ENCODE data around the gene XRCC5.

Gene XRCC5

DNA sequence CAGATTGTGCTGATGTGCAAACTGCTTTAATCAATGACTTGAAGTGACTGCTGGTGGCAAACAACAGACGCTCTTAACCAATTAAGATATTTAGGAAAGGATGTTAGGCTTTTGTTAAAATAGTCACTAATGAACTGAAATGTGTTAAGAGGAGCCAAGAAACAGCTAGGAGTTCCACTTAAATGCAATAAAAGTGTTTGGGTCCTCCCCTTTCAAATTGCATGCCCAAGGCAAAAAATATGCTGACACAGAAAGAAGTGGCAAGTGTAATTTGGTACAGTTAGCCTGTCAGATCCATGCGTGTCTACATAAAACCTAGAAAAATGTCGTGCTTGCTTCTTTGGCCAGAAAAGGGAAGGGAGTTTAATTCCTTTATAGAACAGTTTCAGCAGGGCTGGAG lies 61.9 kb downstream of the XRCC5 start:
- peak; percentile 79 for DNase-seq (ENCODE audit: low read depth, low spot score)
- no peaks in the 10 kb centered on the region for H3K9me3 ChIP-seq (ENCODE audit: low read depth, low read length)
- peak overlapping the region; percentile 86 for H3K27ac ChIP-seq
- H3K4me3 ChIP-seq, result peak overlapping the region; percentile 62
- TF ChIP-seq EZH2 (IDR thresholded peaks at IDR 0.05) (no peak), POLR2AphosphoS5 (IDR thresholded peaks at IDR 0.05; ENCODE audit: borderline replicate concordance, low read depth, low read length) (peak; percentile 70; the same call in 1 of the 2 replicates), FOXP2 (optimal IDR thresholded peaks at IDR 0.05; ENCODE audit: control extremely low read depth, extremely low read length, insufficient read depth) (no peak)
- H3K36me3 ChIP-seq (ENCODE audit: insufficient read depth, low read length), result peaks cover 78% of the 10 kb centered on the region
- H3K9ac ChIP-seq (ENCODE audit: insufficient read length), result no peak overlapping the region

- Histone ChIP-seq H3K4me3 (no peak overlapping the region), H3K36me3 (ENCODE audit: insufficient read depth, low read length) (peaks cover 76% of the 10 kb centered on the region), H3K9ac (ENCODE audit: insufficient read length) (no peak overlapping the region), H3K27ac (no peak overlapping the region), H3K9me3 (ENCODE audit: low read depth, low read length) (no peaks in the 10 kb centered on the region)
- TF ChIP-seq EZH2 (IDR thresholded peaks at IDR 0.05) (no peak), POLR2AphosphoS5 (IDR thresholded peaks at IDR 0.05; ENCODE audit: borderline replicate concordance, low read depth, low read length) (no peak), FOXP2 (optimal IDR thresholded peaks at IDR 0.05; ENCODE audit: control extremely low read depth, extremely low read length, insufficient read depth) (no peak)
- no peak for DNase-seq (ENCODE audit: low read depth, low spot score)
These were observed 63.3 kb downstream of the XRCC5 start for GRCh38 chr2:216172493-216172892.

DNA sequence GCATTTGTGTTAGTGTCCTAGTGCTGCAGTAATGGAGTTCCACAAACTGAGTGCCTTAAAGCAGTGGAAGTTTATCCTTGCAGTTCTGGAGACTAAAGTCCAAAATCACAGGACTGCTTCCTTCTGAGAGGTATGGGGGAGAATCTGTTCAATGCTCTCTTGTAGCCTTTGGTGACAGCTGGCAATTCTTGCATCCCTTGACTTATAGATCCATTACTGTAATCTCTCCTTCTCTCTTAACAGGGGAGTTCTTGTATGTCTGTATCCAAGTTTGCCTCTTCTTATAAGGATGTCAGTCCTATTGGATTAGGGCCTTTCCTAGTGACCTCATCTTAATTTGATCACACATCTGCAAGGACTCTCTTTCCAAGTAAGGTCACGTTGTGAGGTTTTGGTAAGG lies 69.9 kb downstream of the XRCC5 start:
- peaks cover 94% of the 10 kb centered on the region for H3K36me3 ChIP-seq (ENCODE audit: insufficient read depth, low read length)
- H3K9ac ChIP-seq (ENCODE audit: insufficient read length), result no peak overlapping the region
- no peaks in the 10 kb centered on the region for H3K9me3 ChIP-seq (ENCODE audit: low read depth, low read length)
- no peak overlapping the region for H3K27ac ChIP-seq
- no peak for DNase-seq (ENCODE audit: low read depth, low spot score)
- no peak overlapping the region for H3K4me3 ChIP-seq
- no peak for TF ChIP-seq FOXP2 (optimal IDR thresholded peaks at IDR 0.05; ENCODE audit: control extremely low read depth, extremely low read length, insufficient read depth)
- TF ChIP-seq POLR2AphosphoS5 (IDR thresholded peaks at IDR 0.05; ENCODE audit: borderline replicate concordance, low read depth, low read length), result no peak
- no peak for TF ChIP-seq EZH2 (IDR thresholded peaks at IDR 0.05)

DNA sequence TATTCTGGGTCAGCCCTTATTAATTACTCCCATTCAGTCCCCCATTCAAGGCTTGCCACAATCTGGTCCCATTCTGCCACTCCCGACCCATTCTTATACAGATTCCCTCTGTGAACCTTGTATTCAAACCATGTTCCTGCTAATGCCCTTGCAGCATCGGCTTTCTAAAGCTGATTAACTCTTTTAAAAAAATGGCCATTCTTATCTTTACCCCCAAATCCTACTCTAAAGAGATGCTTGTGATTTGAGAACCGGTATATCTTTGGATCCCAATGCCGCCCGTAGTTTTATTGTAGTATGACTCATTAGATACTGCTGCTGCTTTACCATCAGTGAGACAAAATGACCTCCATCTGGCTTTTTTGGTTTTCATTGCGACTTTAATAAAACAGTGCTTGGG lies 72.2 kb downstream of the XRCC5 start:
- TF ChIP-seq POLR2AphosphoS5 (IDR thresholded peaks at IDR 0.05; ENCODE audit: borderline replicate concordance, low read depth, low read length) (no peak), EZH2 (IDR thresholded peaks at IDR 0.05) (no peak), FOXP2 (optimal IDR thresholded peaks at IDR 0.05; ENCODE audit: control extremely low read depth, extremely low read length, insufficient read depth) (no peak)
- Histone ChIP-seq H3K9me3 (ENCODE audit: low read depth, low read length) (no peaks in the 10 kb centered on the region), H3K4me3 (no peak overlapping the region), H3K9ac (ENCODE audit: insufficient read length) (no peak overlapping the region), H3K27ac (no peak overlapping the region; the same call in 1 of the 2 replicates), H3K36me3 (ENCODE audit: insufficient read depth, low read length) (peaks cover 91% of the 10 kb centered on the region)
- DNase-seq (ENCODE audit: low read depth, low spot score), result no peak

DNA sequence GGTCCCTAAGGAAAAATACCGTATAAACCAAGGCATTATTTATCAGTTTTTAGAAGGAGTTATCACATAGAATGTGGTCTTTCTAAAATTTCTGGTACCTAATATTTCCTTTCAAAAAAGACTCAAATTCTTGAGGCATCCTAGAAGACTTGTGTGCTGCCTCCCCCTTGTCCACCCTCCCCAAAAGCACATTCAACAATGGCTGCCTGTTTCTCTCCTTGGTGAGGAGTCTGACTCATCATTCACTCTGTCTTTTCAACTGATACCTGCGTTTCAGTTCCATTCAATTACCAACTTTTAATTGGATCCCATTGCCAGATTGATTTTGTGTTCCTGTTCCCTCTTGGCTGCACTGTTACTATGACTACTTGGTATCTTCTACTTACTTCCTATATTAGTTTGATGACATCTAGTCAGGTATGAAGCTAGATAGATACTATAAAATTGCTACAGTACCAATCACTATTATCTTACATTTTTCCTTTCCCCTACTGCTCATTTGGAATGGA lies 72.9 kb downstream of the XRCC5 start:
- H3K4me3 ChIP-seq, result no peak overlapping the region
- H3K36me3 ChIP-seq (ENCODE audit: insufficient read depth, low read length), result peaks cover 92% of the 10 kb centered on the region
- no peaks in the 10 kb centered on the region for H3K9me3 ChIP-seq (ENCODE audit: low read depth, low read length)
- TF ChIP-seq EZH2 (IDR thresholded peaks at IDR 0.05) (no peak), FOXP2 (optimal IDR thresholded peaks at IDR 0.05; ENCODE audit: control extremely low read depth, extremely low read length, insufficient read depth) (no peak), POLR2AphosphoS5 (IDR thresholded peaks at IDR 0.05; ENCODE audit: borderline replicate concordance, low read depth, low read length) (no peak)
- DNase-seq (ENCODE audit: low read depth, low spot score), result no peak
- H3K27ac ChIP-seq, result peak overlapping the region; percentile 62; the same call in 1 of the 2 replicates
- no peak overlapping the region for H3K9ac ChIP-seq (ENCODE audit: insufficient read length)

DNA sequence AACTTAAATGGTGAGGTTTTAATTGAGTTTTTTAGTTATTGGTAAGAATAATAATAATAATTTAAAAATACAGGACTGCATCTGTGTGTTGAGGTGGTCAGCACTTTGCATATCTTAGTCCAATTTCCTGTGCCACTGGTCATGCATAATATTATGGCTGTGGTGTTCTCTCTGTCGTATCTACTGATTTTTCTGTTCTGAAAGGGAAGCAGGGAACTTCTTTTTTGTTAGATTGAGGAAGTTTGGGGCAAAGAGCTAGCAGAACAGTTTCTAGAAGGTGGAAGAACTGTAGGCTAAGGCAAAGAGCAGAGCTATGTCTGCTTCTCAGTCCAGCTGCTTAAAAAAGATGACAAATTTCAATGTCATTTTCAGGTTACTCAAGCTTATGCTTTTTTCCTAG lies 74.3 kb downstream of the XRCC5 start:
- TF ChIP-seq FOXP2 (optimal IDR thresholded peaks at IDR 0.05; ENCODE audit: control extremely low read depth, extremely low read length, insufficient read depth) (no peak), POLR2AphosphoS5 (IDR thresholded peaks at IDR 0.05; ENCODE audit: borderline replicate concordance, low read depth, low read length) (no peak), EZH2 (IDR thresholded peaks at IDR 0.05) (no peak)
- peaks cover 81% of the 10 kb centered on the region for H3K36me3 ChIP-seq (ENCODE audit: insufficient read depth, low read length)
- H3K27ac ChIP-seq, result peak overlapping the region; percentile 62; the same call in 1 of the 2 replicates
- no peak for DNase-seq (ENCODE audit: low read depth, low spot score)
- H3K9me3 ChIP-seq (ENCODE audit: low read depth, low read length), result no peaks in the 10 kb centered on the region
- no peak overlapping the region for H3K4me3 ChIP-seq
- no peak overlapping the region for H3K9ac ChIP-seq (ENCODE audit: insufficient read length)

DNA sequence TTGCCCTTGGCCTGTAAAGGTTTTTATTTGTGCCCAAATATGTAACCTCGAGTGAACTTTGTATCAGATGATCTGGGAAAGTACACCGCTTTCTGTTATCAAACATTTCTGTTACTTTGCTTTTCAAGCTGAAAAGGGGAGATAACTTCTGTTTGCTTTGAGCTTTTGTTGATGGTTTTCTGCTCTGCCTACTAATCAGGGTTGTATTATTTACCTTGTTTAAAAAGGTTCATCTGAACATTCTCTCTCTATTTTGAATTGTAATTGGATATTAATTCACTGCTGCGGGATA lies 79.4 kb downstream of the XRCC5 start:
- H3K4me3 ChIP-seq, result peak overlapping the region; percentile 23; the same call in 1 of the 2 replicates
- DNase-seq (ENCODE audit: low read depth, low spot score), result no peak
- TF ChIP-seq POLR2AphosphoS5 (IDR thresholded peaks at IDR 0.05; ENCODE audit: borderline replicate concordance, low read depth, low read length) (no peak), EZH2 (IDR thresholded peaks at IDR 0.05) (no peak), FOXP2 (optimal IDR thresholded peaks at IDR 0.05; ENCODE audit: control extremely low read depth, extremely low read length, insufficient read depth) (no peak)
- H3K36me3 ChIP-seq (ENCODE audit: insufficient read depth, low read length), result peaks cover 81% of the 10 kb centered on the region
- H3K27ac ChIP-seq, result peak overlapping the region; percentile 84
- no peaks in the 10 kb centered on the region for H3K9me3 ChIP-seq (ENCODE audit: low read depth, low read length)
- H3K9ac ChIP-seq (ENCODE audit: insufficient read length), result peak overlapping the region; percentile 2

- H3K9ac ChIP-seq (ENCODE audit: insufficient read length), result no peak overlapping the region
- H3K27ac ChIP-seq, result peak overlapping the region; percentile 84
- TF ChIP-seq POLR2AphosphoS5 (IDR thresholded peaks at IDR 0.05; ENCODE audit: borderline replicate concordance, low read depth, low read length) (no peak), EZH2 (IDR thresholded peaks at IDR 0.05) (no peak), FOXP2 (optimal IDR thresholded peaks at IDR 0.05; ENCODE audit: control extremely low read depth, extremely low read length, insufficient read depth) (no peak)
- no peaks in the 10 kb centered on the region for H3K9me3 ChIP-seq (ENCODE audit: low read depth, low read length)
- H3K4me3 ChIP-seq, result peak overlapping the region; percentile 23; the same call in 1 of the 2 replicates
- DNase-seq (ENCODE audit: low read depth, low spot score), result no peak
- H3K36me3 ChIP-seq (ENCODE audit: insufficient read depth, low read length), result peaks cover 81% of the 10 kb centered on the region
These were observed 79.8 kb downstream of the XRCC5 start for GRCh38 chr2:216188956-216189355.

DNA sequence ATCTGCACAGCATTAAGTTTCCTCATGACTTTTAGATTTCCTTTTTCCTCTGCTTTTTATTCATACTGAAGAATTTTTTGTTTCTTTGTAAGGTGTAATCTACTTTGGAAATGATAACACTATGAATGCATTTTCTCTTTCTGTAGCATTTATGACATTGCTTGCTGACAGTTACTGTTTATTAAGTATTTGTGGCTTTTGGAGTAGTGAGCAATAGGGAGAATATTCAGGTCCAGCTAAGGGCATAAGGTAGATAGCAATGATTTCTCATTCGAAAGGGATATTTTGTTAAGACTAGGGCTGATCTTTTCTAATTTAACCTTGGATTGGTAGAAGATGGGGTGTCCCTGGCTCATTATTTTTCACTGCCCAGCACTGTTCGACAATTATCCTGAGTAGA lies 80.3 kb downstream of the XRCC5 start:
- Histone ChIP-seq H3K9me3 (ENCODE audit: low read depth, low read length) (no peaks in the 10 kb centered on the region), H3K4me3 (no peak overlapping the region), H3K36me3 (ENCODE audit: insufficient read depth, low read length) (peaks cover 84% of the 10 kb centered on the region), H3K27ac (peak overlapping the region; percentile 84; the same call in 1 of the 2 replicates), H3K9ac (ENCODE audit: insufficient read length) (no peak overlapping the region)
- TF ChIP-seq POLR2AphosphoS5 (IDR thresholded peaks at IDR 0.05; ENCODE audit: borderline replicate concordance, low read depth, low read length) (no peak), EZH2 (IDR thresholded peaks at IDR 0.05) (no peak), FOXP2 (optimal IDR thresholded peaks at IDR 0.05; ENCODE audit: control extremely low read depth, extremely low read length, insufficient read depth) (no peak)
- DNase-seq (ENCODE audit: low read depth, low spot score), result no peak
